ENCODE data around the gene GZF1.

The GZF1 gene

DNA sequence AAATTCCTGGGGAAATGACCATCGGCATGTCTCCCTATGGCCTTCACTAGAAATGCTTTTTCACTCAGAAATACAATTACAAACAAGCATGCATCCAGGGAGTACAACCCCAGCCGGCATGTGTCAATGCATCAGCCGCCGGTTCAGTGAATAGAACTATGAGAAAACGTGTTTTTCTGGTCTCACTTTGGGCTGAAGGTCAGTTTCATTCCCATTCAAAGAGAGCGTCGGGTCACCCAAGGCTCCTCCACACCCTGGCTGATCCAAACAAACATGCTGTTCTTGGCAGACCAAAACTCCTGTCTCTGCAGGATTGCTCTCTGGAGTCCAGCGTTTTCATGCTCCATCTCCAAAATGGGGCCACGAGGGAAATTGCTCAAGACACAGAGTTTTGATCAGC, 46.9 kb upstream of the GZF1 start:
- no peaks in the 10 kb centered on the region for H3K9me3 ChIP-seq (ENCODE audit: control insufficient read depth, insufficient read depth, low read length)
- TF ChIP-seq EZH2phosphoT487 (IDR thresholded peaks at IDR 0.05; ENCODE audit: borderline replicate concordance, low read length) = no peak
- TF ChIP-seq CTCF (IDR thresholded peaks at IDR 0.05; ENCODE audit: low read depth, low read length, poor library complexity, severe bottlenecking) = no peak
- no peak overlapping the region for H3K4me3 ChIP-seq (ENCODE audit: low read length)
- H3K4me1 ChIP-seq (ENCODE audit: control insufficient read depth, low read length) = no peaks in the 10 kb centered on the region
- no peaks in the 10 kb centered on the region for H3K36me3 ChIP-seq (ENCODE audit: control insufficient read depth, low read length)
- H4K20me1 ChIP-seq (ENCODE audit: control insufficient read depth, insufficient read depth, low read depth, low read length) = no peaks in the 10 kb centered on the region
- H3K4me2 ChIP-seq (ENCODE audit: low read length) = no peak overlapping the region
- H3F3A ChIP-seq (ENCODE audit: control insufficient read depth, insufficient read depth) = no peaks in the 10 kb centered on the region
- H3K27ac ChIP-seq (ENCODE audit: low read depth, low read length) = no peak overlapping the region
- no peaks in the 10 kb centered on the region for H3K27me3 ChIP-seq (ENCODE audit: control insufficient read depth, low read length)
- H3K79me2 ChIP-seq (ENCODE audit: control insufficient read depth, low read length) = no peaks in the 10 kb centered on the region
- H3K9me2 ChIP-seq (replicated peaks; ENCODE audit: control insufficient read depth, low read length) = no peaks in the 10 kb centered on the region

- no peak for TF ChIP-seq CTCF (IDR thresholded peaks at IDR 0.05; ENCODE audit: low read depth, low read length, poor library complexity, severe bottlenecking)
- no peak for TF ChIP-seq EZH2phosphoT487 (IDR thresholded peaks at IDR 0.05; ENCODE audit: borderline replicate concordance, low read length)
Measured at GRCh38 chr20:23316626-23317025, 45.4 kb upstream of the GZF1 start.

DNA sequence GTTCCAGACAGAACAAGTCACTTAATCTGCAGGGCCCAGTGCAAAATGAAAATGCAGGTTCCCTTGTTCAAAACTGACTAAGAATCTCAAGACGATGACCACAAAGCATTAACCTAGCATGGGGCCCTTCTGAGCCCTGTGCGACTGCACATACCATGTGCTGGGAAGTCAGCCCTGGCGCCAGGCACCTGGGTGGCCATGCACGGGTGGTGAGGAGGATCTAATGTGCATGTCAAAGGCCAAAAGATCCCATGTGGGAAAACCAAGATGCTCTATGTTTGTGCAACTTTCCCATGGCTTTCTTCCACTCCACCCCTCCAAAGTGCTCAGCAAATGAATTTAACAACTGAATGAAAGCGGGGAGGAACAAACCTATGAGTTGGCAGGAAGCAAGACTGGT, 44.9 kb upstream of the GZF1 start:
- Histone ChIP-seq H3K36me3 (ENCODE audit: control insufficient read depth, low read length) (no peaks in the 10 kb centered on the region), H3K27me3 (ENCODE audit: control insufficient read depth, low read length) (no peaks in the 10 kb centered on the region), H3K79me2 (ENCODE audit: control insufficient read depth, low read length) (no peaks in the 10 kb centered on the region), H3F3A (ENCODE audit: control insufficient read depth, insufficient read depth) (no peaks in the 10 kb centered on the region), H3K4me2 (ENCODE audit: low read length) (no peak overlapping the region), H3K4me3 (ENCODE audit: low read length) (no peak overlapping the region), H3K27ac (ENCODE audit: low read depth, low read length) (no peak overlapping the region), H4K20me1 (ENCODE audit: control insufficient read depth, insufficient read depth, low read depth, low read length) (no peaks in the 10 kb centered on the region), H3K4me1 (ENCODE audit: control insufficient read depth, low read length) (no peaks in the 10 kb centered on the region), H3K9me3 (ENCODE audit: control insufficient read depth, insufficient read depth, low read length) (no peaks in the 10 kb centered on the region), H3K9me2 (replicated peaks; ENCODE audit: control insufficient read depth, low read length) (no peaks in the 10 kb centered on the region)
- TF ChIP-seq EZH2phosphoT487 (IDR thresholded peaks at IDR 0.05; ENCODE audit: borderline replicate concordance, low read length) (no peak), CTCF (IDR thresholded peaks at IDR 0.05; ENCODE audit: low read depth, low read length, poor library complexity, severe bottlenecking) (no peak)

More at GRCh38 chr20:23316626-23317025, 45.4 kb upstream of the GZF1 start:
- H3K27ac ChIP-seq (ENCODE audit: low read depth, low read length) = no peak overlapping the region
- no peaks in the 10 kb centered on the region for H3F3A ChIP-seq (ENCODE audit: control insufficient read depth, insufficient read depth)
- H3K4me1 ChIP-seq (ENCODE audit: control insufficient read depth, low read length) = no peaks in the 10 kb centered on the region
- H3K9me2 ChIP-seq (replicated peaks; ENCODE audit: control insufficient read depth, low read length) = no peaks in the 10 kb centered on the region
- no peak overlapping the region for H3K4me3 ChIP-seq (ENCODE audit: low read length)
- H3K4me2 ChIP-seq (ENCODE audit: low read length) = no peak overlapping the region
- H4K20me1 ChIP-seq (ENCODE audit: control insufficient read depth, insufficient read depth, low read depth, low read length) = no peaks in the 10 kb centered on the region
- H3K9me3 ChIP-seq (ENCODE audit: control insufficient read depth, insufficient read depth, low read length) = no peaks in the 10 kb centered on the region
- no peaks in the 10 kb centered on the region for H3K79me2 ChIP-seq (ENCODE audit: control insufficient read depth, low read length)
- no peaks in the 10 kb centered on the region for H3K27me3 ChIP-seq (ENCODE audit: control insufficient read depth, low read length)
- H3K36me3 ChIP-seq (ENCODE audit: control insufficient read depth, low read length) = no peaks in the 10 kb centered on the region

GRCh38 chr20:23318347-23318746, 43.6 kb upstream of the GZF1 start:
- TF ChIP-seq EZH2phosphoT487 (IDR thresholded peaks at IDR 0.05; ENCODE audit: borderline replicate concordance, low read length) (no peak), CTCF (IDR thresholded peaks at IDR 0.05; ENCODE audit: low read depth, low read length, poor library complexity, severe bottlenecking) (no peak)
- Histone ChIP-seq H3K79me2 (ENCODE audit: control insufficient read depth, low read length) (no peaks in the 10 kb centered on the region), H3K27ac (ENCODE audit: low read depth, low read length) (no peak overlapping the region)

More at GRCh38 chr20:23318347-23318746, 43.6 kb upstream of the GZF1 start:
- H3K9me2 ChIP-seq (replicated peaks; ENCODE audit: control insufficient read depth, low read length) = no peaks in the 10 kb centered on the region
- H3K9me3 ChIP-seq (ENCODE audit: control insufficient read depth, insufficient read depth, low read length) = no peaks in the 10 kb centered on the region
- no peaks in the 10 kb centered on the region for H3K36me3 ChIP-seq (ENCODE audit: control insufficient read depth, low read length)
- H4K20me1 ChIP-seq (ENCODE audit: control insufficient read depth, insufficient read depth, low read depth, low read length) = no peaks in the 10 kb centered on the region
- no peaks in the 10 kb centered on the region for H3F3A ChIP-seq (ENCODE audit: control insufficient read depth, insufficient read depth)
- no peaks in the 10 kb centered on the region for H3K27me3 ChIP-seq (ENCODE audit: control insufficient read depth, low read length)
- H3K4me2 ChIP-seq (ENCODE audit: low read length) = no peak overlapping the region
- H3K4me1 ChIP-seq (ENCODE audit: control insufficient read depth, low read length) = no peaks in the 10 kb centered on the region
- no peak overlapping the region for H3K4me3 ChIP-seq (ENCODE audit: low read length)

All from DOHH2 (cell line).